Transverse colon (tissue), 4 donors: ENCODE results near the gene CYP17A1. TPM values are rescaled to one million over a fixed set of nuclear protein-coding genes. Genes with fewer than 3 reads are reported as not detected.

Experiments used
- DNase-seq: peaks from one replicate; pipeline ENCODE4 v3.0.0-alpha.2; 2019
- H3K27ac ChIP-seq, 4 donors: fragments of 200-600 bp; sonication (generic); 2 replicates each; pipeline ENCODE4 v1.5.1; 2016 to 2018; ENCODE audit warnings: inconsistent platforms in 4 of 4
- H3K27me3 ChIP-seq: fragments of 200-600 bp; sonication (generic); 2 replicates; pipeline ENCODE4 v1.5.1; 2017; ENCODE audit warnings: inconsistent platforms
- H3K36me3 ChIP-seq, 4 donors: fragments of 200-600 bp; sonication (generic); 2 replicates each; pipeline ENCODE4 v1.5.1; 2017 to 2019; ENCODE audit warnings: inconsistent platforms in 4 of 4
- H3K4me1 ChIP-seq, 4 donors: fragments of 200-600 bp; sonication (generic); 2 replicates each; pipeline ENCODE4 v1.5.1; 2017 to 2020; ENCODE audit warnings: inconsistent platforms in 4 of 4
- H3K4me3 ChIP-seq, 4 donors: fragments of 200-600 bp; sonication (generic); 1 replicate in 1 of 4; 2 replicates in 3 of 4; pipeline versions ENCODE4 v1.5.1 to v1.6.1; 2017 to 2019; ENCODE audit warnings: inconsistent platforms in 4 of 4
- H3K9me3 ChIP-seq, 2 donors: fragments of 200-600 bp; sonication (generic); 2 replicates each; pipeline ENCODE4 v1.5.1; 2017 to 2019; ENCODE audit warnings: inconsistent platforms in 2 of 2
- CTCF ChIP-seq, 5 experiments: fragments of 200-600 bp in 3 of 5; fragments of 450-650 bp in 2 of 5; sonication (generic) in 3 of 5; IDR thresholded peaks; 1 replicate in 2 of 5; 2 replicates in 3 of 5; pipeline ENCODE4 v1.5.1; 2016 to 2017; ENCODE audit warnings: antibody characterized with exemption in 5 of 5, inconsistent platforms in 3 of 5, mild to moderate bottlenecking in 2 of 5, moderate library complexity in 1 of 5
- EP300 ChIP-seq: sonication (generic); formaldehyde crosslinking; IDR thresholded peaks from one replicate; pipeline ENCODE4 v1.6.1; 2017; ENCODE audit warnings: antibody characterized with exemption, low read depth
- POLR2A ChIP-seq: fragments of 450-650 bp; IDR thresholded peaks from one replicate; pipeline ENCODE4 v1.6.1; 2016; ENCODE audit warnings: antibody characterized with exemption, mild to moderate bottlenecking, moderate library complexity
- POLR2AphosphoS5 ChIP-seq, 3 donors: sonication (generic); formaldehyde crosslinking; IDR thresholded peaks; one replicate each; pipeline ENCODE4 v1.6.1; 2016; ENCODE audit warnings: antibody characterized with exemption in 3 of 3
- WGBS, 2 donors: methylation state at CpG; one replicate each; pipeline ENCODE4 v1.1.5; 2018; ENCODE audit warnings: low coverage in 1 of 2; 5-methylcytosine and 5-hydroxymethylcytosine counted together
- in situ Hi-C, 4 donors: fragments of 200-750 bp; cut with MboI; loops; one replicate each; pipeline versions ENCODE4 v1.15.0 to v1.15.1; 2017; ENCODE audit warnings: low sequenced_read_pairs in 3 of 4, low pct_ligation_motif_present in 1 of 4, low pct_unique_long_range_greater_than_20kb in 1 of 4
- intact Hi-C: fragments of 100-400 bp; cut with DNase I; formaldehyde crosslinking; loops from one replicate; pipeline ENCODE4 v1.15.1; 2023; ENCODE audit warnings: low total_unique reads
- total RNA-seq, 4 donors: library from RNA; depleted of rRNA; stranded (reverse); fragments of >200 nt; gene quantifications; one replicate each; pipeline ENCODE4 v1.1.0, GENCODE V29; 2016

CYP17A1 gene
- total RNA-seq, 4 donors from 2014 or later = 13.3 TPM; not detected in 3

DNA sequence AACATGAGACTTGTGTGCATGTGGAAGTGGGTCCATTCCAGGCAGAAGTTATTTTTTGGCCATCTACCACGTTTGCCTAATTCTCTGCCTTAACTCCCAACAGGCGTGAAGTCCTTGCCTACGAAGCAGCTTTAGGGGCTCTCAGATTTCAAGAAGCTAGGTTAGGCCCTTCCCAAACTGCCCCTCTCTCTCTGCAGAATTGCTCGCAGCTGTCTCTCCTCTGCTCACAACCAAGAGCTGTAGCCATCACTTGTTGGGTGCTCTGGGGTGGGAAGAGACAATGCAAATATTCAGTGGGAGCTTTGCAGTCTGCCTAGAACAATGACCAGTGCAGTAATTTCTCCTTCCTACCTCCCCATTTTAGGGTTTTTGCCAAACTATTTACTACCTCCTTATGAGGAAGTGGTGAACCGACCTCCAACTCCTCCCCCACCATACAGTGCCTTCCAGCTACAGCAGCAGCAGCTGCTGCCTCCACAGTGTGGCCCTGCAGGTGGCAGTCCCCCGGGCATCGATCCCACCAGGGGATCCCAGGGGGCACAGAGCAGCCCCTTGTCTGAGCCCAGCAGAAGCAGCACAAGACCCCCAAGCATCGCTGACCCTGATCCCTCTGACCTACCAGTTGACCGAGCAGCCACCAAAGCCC is 24.9 kb downstream of the CYP17A1 start:
- Histone ChIP-seq H3K4me3 (no peak overlapping the region), H3K36me3 (peaks cover 0 to 31% (median 14%) of the 10 kb centered on the region in 4 donors), H3K27ac (peak overlapping the region in 3 of 4 donors; percentile 6 to 27 (median 6)), H3K4me1 (peaks cover 16 to 35% (median 21%) of the 10 kb centered on the region in 4 donors), H3K9me3 (no peaks in the 10 kb centered on the region), H3K27me3 (no peaks in the 10 kb centered on the region)
- no peak for TF ChIP-seq EP300
- no peak for TF ChIP-seq POLR2A
- no peak for TF ChIP-seq CTCF (IDR thresholded peaks at IDR 0.05)
- TF ChIP-seq POLR2AphosphoS5 (IDR thresholded peaks at IDR 0.05) = no peak
- no peak for DNase-seq
- intact Hi-C loops = no loop called here
- in situ Hi-C loops = no loop called here
- WGBS, 2 donors = 71 to 83% methylated on average over 1 to 9 of the region's 9 CpGs

DNA sequence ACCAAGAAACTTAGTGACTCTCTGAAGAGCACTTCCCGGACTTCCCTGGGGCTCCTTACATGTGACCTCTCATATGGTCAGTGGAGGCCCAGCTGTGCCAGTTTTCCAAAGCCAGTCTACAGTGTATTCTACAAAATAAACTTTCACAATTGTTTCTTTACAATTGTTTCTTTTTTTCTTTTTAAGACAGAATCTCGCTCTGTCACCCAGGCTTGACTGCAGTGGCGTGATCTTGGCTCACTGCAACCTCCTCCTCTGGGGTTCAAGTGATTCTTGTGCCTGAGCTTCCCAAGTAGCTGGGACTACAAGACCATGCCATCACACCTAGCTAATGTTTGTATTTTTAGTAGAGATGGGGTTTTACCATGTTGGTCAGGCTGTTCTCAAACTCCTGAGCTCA is 25.9 kb downstream of the CYP17A1 start:
- in situ Hi-C loops (no loop called here), intact Hi-C loops (no loop called here)
- H3K4me1 ChIP-seq = peaks cover 14 to 30% (median 17%) of the 10 kb centered on the region in 4 donors
- H3K27me3 ChIP-seq = no peaks in the 10 kb centered on the region
- peaks cover 0 to 31% (median 14%) of the 10 kb centered on the region in 4 donors for H3K36me3 ChIP-seq
- no peak overlapping the region for H3K4me3 ChIP-seq
- no peak for TF ChIP-seq CTCF (IDR thresholded peaks at IDR 0.05)
- TF ChIP-seq POLR2AphosphoS5 (IDR thresholded peaks at IDR 0.05) = no peak
- TF ChIP-seq EP300 = no peak
- no peak for TF ChIP-seq POLR2A
- H3K9me3 ChIP-seq = no peaks in the 10 kb centered on the region
- DNase-seq = no peak
- 89% methylated on average over 3 of the region's 3 CpGs; no CpG with 5 or more reads in 1 of the 2 donors for WGBS, 2 donors
- peak overlapping the region in 1 of 4 donors; percentile 27 for H3K27ac ChIP-seq

- peaks cover 0 to 24% (median 12%) of the 10 kb centered on the region in 4 donors for H3K36me3 ChIP-seq
- intact Hi-C loops = no loop called here
Measured at GRCh38 chr10:102808380-102808779, 28.8 kb downstream of the CYP17A1 start.

More at GRCh38 chr10:102808380-102808779, 28.8 kb downstream of the CYP17A1 start:
- H3K27ac ChIP-seq = no peak overlapping the region
- peaks cover 0 to 6% (median 4%) of the 10 kb centered on the region in 4 donors for H3K4me1 ChIP-seq
- no peaks in the 10 kb centered on the region for H3K27me3 ChIP-seq
- DNase-seq = no peak
- H3K9me3 ChIP-seq = no peaks in the 10 kb centered on the region
- TF ChIP-seq EP300 = no peak
- TF ChIP-seq CTCF (IDR thresholded peaks at IDR 0.05) = no peak
- TF ChIP-seq POLR2AphosphoS5 (IDR thresholded peaks at IDR 0.05) = no peak
- TF ChIP-seq POLR2A = no peak
- H3K4me3 ChIP-seq = no peak overlapping the region
- in situ Hi-C loops = no loop called here
- 83 to 94% methylated on average over 3 to 4 of the region's 4 CpGs for WGBS, 2 donors
